Measurements from ENCODE around the gene ERBB4.

DNA sequence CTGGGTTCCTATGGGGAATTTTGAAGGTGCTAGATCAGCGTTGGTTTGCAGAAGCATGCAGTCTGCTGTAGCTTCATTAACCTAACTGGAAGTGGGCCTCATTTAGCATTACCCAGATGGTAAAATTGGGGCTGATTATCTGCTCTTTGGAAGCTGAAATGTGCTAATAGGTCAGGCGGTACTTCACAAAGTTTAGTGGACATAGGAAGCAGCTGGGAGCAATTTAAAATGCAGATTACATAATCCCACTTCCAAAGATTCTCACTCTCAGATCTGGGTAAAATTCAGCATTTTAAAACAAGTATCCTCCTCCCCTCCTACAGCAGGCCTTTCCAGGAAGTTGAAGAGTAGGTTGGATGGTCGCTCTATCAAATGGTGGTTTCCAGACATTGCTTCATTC lies 1075.2 kb downstream of the ERBB4 start:
- TF ChIP-seq CTCF (IDR thresholded peaks at IDR 0.05) (no peak), POLR2A (IDR thresholded peaks at IDR 0.05) (no peak)

Data from prostate gland (tissue), 2 donors.